Calu3 (cell line): ENCODE results near the gene SMARCD3. TPM values are rescaled to one million over a fixed set of nuclear protein-coding genes. Genes with fewer than 3 reads are reported as not detected.

Experiments
- BruUV-seq: library from RNA; stranded (reverse); fragments of 400-500 nt; replicated peaks from 2 replicates; lab custom pipeline; 2021; lab: Mats Ljungman, UMichigan
- CTCF ChIA-PET: fragments of 300-600 bp; sonication (Branson Sonifier 250); formaldehyde crosslinking; loops from one replicate; lab custom pipeline; 2022; ENCODE audit warnings: antibody characterized with exemption; lab: Charles Lee
- DNase-seq: peaks from one replicate; pipeline ENCODE4 v3.0.0; 2022
- H3K27ac Mint-ChIP-seq: one replicate; pipeline ENCODE4 v1.8.0; 2022; ENCODE audit warnings: mixed read lengths; ENCODE audit not compliant: unreplicated experiment
- H3K27me3 Mint-ChIP-seq: one replicate; pipeline ENCODE4 v1.8.0; 2022; ENCODE audit warnings: mixed read lengths; ENCODE audit not compliant: unreplicated experiment
- H3K36me3 Mint-ChIP-seq: one replicate; pipeline ENCODE4 v1.8.0; 2022; ENCODE audit warnings: mild to moderate bottlenecking, moderate library complexity, mixed read lengths; ENCODE audit not compliant: insufficient read depth, unreplicated experiment
- H3K4me1 Mint-ChIP-seq: one replicate; pipeline ENCODE4 v1.8.0; 2022; ENCODE audit warnings: mild to moderate bottlenecking, low read depth, mixed read lengths; ENCODE audit not compliant: unreplicated experiment
- H3K4me3 Mint-ChIP-seq: one replicate; pipeline ENCODE4 v1.8.0; 2022; ENCODE audit warnings: mild to moderate bottlenecking, low read depth, moderate library complexity, mixed read lengths; ENCODE audit not compliant: unreplicated experiment
- H3K9me3 Mint-ChIP-seq: one replicate; pipeline ENCODE4 v1.8.0; 2022; ENCODE audit warnings: low read depth, mixed read lengths; ENCODE audit not compliant: unreplicated experiment
- CTCF ChIP-seq: fragments of 200-600 bp; IDR thresholded peaks from one replicate; pipeline ENCODE4 v1.8.0; 2022; ENCODE audit warnings: antibody characterized with exemption; ENCODE audit not compliant: unreplicated experiment
- intact Hi-C: fragments of 100-400 bp; cut with micrococcal nuclease; formaldehyde crosslinking; loops from one replicate; pipeline ENCODE4 v1.10.0; 2022; ENCODE audit not compliant: unreplicated experiment
- total RNA-seq: library from RNA; stranded (reverse); gene quantifications from 2 replicates; pipeline ENCODE4 v1.2.3, GENCODE V29; 2022

The SMARCD3 gene
- total RNA-seq, 1 experiment from 2014 or later, result 2.3 TPM

- BruUV-seq, result no TSS peak
- CTCF ChIA-PET, result interaction anchor here (0.7 kb wide), 1 partner anchor 11 kb away, joined by 4 read pairs; no protein-coding TSS in a partner anchor
- Mint-ChIP-seq H3K4me3 (no peak overlapping the region), H3K27me3 (peaks cover 83% of the 10 kb centered on the region), H3K27ac (no peak overlapping the region), H3K9me3 (no peaks in the 10 kb centered on the region), H3K36me3 (no peaks in the 10 kb centered on the region), H3K4me1 (no peaks in the 10 kb centered on the region)
- intact Hi-C loops, result no loop called here
- no peak for TF ChIP-seq CTCF
- DNase-seq, result no peak
Observed at GRCh38 chr7:151282111-151282510, 33.6 kb upstream of the SMARCD3 start.

GRCh38 chr7:151281686-151282085, 33.2 kb upstream of the SMARCD3 start:
- Mint-ChIP-seq H3K27me3 (peaks cover 88% of the 10 kb centered on the region), H3K36me3 (no peaks in the 10 kb centered on the region)
- CTCF ChIA-PET, result interaction anchor here (0.7 kb wide), 1 partner anchor 10 kb away, joined by 4 read pairs; no protein-coding TSS in a partner anchor

GRCh38 chr7:151280388-151281019, 32.0 kb upstream of the SMARCD3 start:
- Mint-ChIP-seq H3K36me3 (no peaks in the 10 kb centered on the region), H3K9me3 (no peaks in the 10 kb centered on the region), H3K27me3 (peaks cover 97% of the 10 kb centered on the region), H3K4me3 (no peak overlapping the region), H3K27ac (no peak overlapping the region), H3K4me1 (no peaks in the 10 kb centered on the region)
- BruUV-seq, result no TSS peak
- CTCF ChIA-PET, result interaction anchor here (0.5 kb wide), 1 partner anchor 31 kb away, joined by 9 read pairs; no protein-coding TSS in a partner anchor
- no peak for DNase-seq
- TF ChIP-seq CTCF, result no peak
- intact Hi-C loops, result no loop called here

More at GRCh38 chr7:151281686-151282085, 33.2 kb upstream of the SMARCD3 start:
- intact Hi-C loops, result no loop called here
- no peak for TF ChIP-seq CTCF
- H3K9me3 Mint-ChIP-seq, result no peaks in the 10 kb centered on the region
- H3K4me3 Mint-ChIP-seq, result no peak overlapping the region
- no peak for DNase-seq
- H3K4me1 Mint-ChIP-seq, result no peaks in the 10 kb centered on the region
- BruUV-seq, result no TSS peak
- H3K27ac Mint-ChIP-seq, result no peak overlapping the region

- intact Hi-C loops, result no loop called here
- no peak for DNase-seq
- Mint-ChIP-seq H3K36me3 (no peaks in the 10 kb centered on the region), H3K27me3 (peaks cover 97% of the 10 kb centered on the region), H3K27ac (no peak overlapping the region), H3K9me3 (no peaks in the 10 kb centered on the region), H3K4me1 (no peaks in the 10 kb centered on the region), H3K4me3 (no peak overlapping the region)
- BruUV-seq, result no TSS peak
- CTCF ChIA-PET, result no interaction called here
- TF ChIP-seq CTCF, result no peak
Observed at GRCh38 chr7:151279868-151280267, 31.4 kb upstream of the SMARCD3 start.
